K562 (cell line): ENCODE measurements around the gene TIGD1. TPM values are rescaled to one million over a fixed set of nuclear protein-coding genes. Genes with fewer than 3 reads are reported as not detected.

Experiments
- CCNT2 ChIP-seq: IDR thresholded peaks from 2 replicates; pipeline ENCODE4 v1.6.1; 2011; ENCODE audit warnings: borderline replicate concordance, low read depth, mild to moderate bottlenecking, moderate library complexity, mixed read lengths, low read length; ENCODE audit not compliant: insufficient read length; ENCODE audit errors: extremely low read depth
- DLX4 ChIP-seq: fragments of 250-450 bp; sonication (Bioruptor Pico); IDR thresholded peaks from 2 replicates; pipeline ENCODE4 v1.6.1; 2021; ENCODE audit warnings: mild to moderate bottlenecking
- ILF3 ChIP-seq: fragments of 450-650 bp; IDR thresholded peaks from 2 replicates; pipeline ENCODE4 v1.6.1; 2018; ENCODE audit warnings: antibody characterized with exemption, mild to moderate bottlenecking, moderate library complexity, borderline replicate concordance
- KAT8 ChIP-seq: fragments of 450-650 bp; IDR thresholded peaks from 2 replicates; pipeline ENCODE4 v1.6.1; 2016; ENCODE audit warnings: low read depth, mild to moderate bottlenecking
- MYC ChIP-seq, 2 experiments: fragments of 250-450 bp in 1 of 2; sonication (Bioruptor Pico) in 1 of 2; IDR thresholded peaks; 2 replicates each; pipeline versions ENCODE4 v1.5.1 to v1.6.1; 2012 to 2021; ENCODE audit warnings: low read depth in 2 of 2, borderline replicate concordance in 1 of 2, improper control_type of control experiment in 1 of 2, low read length in 1 of 2, mild to moderate bottlenecking in 1 of 2, moderate library complexity in 1 of 2
- RUNX1 ChIP-seq: sonication (generic); IDR thresholded peaks from 2 replicates; pipeline ENCODE4 v1.6.1; 2016; ENCODE audit warnings: antibody characterized with exemption, low read depth
- SMAD4 ChIP-seq: fragments of 250-450 bp; sonication (Bioruptor Pico); conservative IDR thresholded peaks from 2 replicates; pipeline ENCODE4 v1.8.0; 2021; ENCODE audit warnings: inconsistent platforms, mild to moderate bottlenecking, moderate library complexity
- SNRNP70 ChIP-seq: fragments of 200-400 bp; formaldehyde crosslinking; optimal IDR thresholded peaks from 2 replicates; pipeline ENCODE3; 2017; ENCODE audit warnings: low read depth, low read length
- TAL1 ChIP-seq: fragments of 450-650 bp; IDR thresholded peaks from 2 replicates; pipeline ENCODE4 v1.6.1; 2016; ENCODE audit warnings: mild to moderate bottlenecking
- TOE1 ChIP-seq, 2 experiments: fragments of 450-650 bp in 1 of 2; sonication (generic) in 1 of 2; formaldehyde crosslinking in 1 of 2; IDR thresholded peaks; 2 replicates each; pipeline versions ENCODE4 v1.7.1 to v1.8.0; 2016 to 2022; ENCODE audit warnings: borderline replicate concordance in 2 of 2, mild to moderate bottlenecking in 2 of 2, antibody characterized with exemption in 1 of 2, inconsistent platforms in 1 of 2, low read depth in 1 of 2, missing genetic modification reagents in 1 of 2, moderate library complexity in 1 of 2
- XRCC5 ChIP-seq: fragments of 200-400 bp; formaldehyde crosslinking; IDR thresholded peaks from 2 replicates; pipeline ENCODE4 v1.6.1; 2017; ENCODE audit warnings: low read depth, mild to moderate bottlenecking, low read length
- YY1 ChIP-seq, 3 experiments: IDR thresholded peaks; 2 replicates each; pipeline ENCODE4 v1.6.1; 2011; ENCODE audit warnings: low read length in 2 of 3, mild to moderate bottlenecking in 2 of 3, moderate library complexity in 2 of 3, borderline replicate concordance in 1 of 3, control low read depth in 1 of 3, low read depth in 1 of 3; ENCODE audit not compliant: insufficient read depth in 3 of 3, insufficient replicate concordance in 2 of 3, control insufficient read depth in 1 of 3, insufficient read length in 1 of 3; ENCODE audit errors: extremely low read depth in 1 of 3
- ZBED1 ChIP-seq: IDR thresholded peaks from 2 replicates; pipeline ENCODE4 v1.6.1; 2014
- ZNF282 ChIP-seq: sonication (generic); formaldehyde crosslinking; IDR thresholded peaks from 2 replicates; pipeline ENCODE4 v1.8.1; 2023; ENCODE audit warnings: missing genetic modification reagents
- ZNF707 ChIP-seq: fragments of 250-450 bp; sonication (Bioruptor Pico); conservative IDR thresholded peaks from 2 replicates; pipeline ENCODE4 v1.8.0; 2022; ENCODE audit warnings: inconsistent platforms, mild to moderate bottlenecking, moderate library complexity
- polyA plus RNA-seq, 8 experiments: library from polyadenylated mRNA; depleted of rRNA in 4 of 8; stranded (reverse) in 5 of 8; unstranded in 3 of 8; fragments of >200 nt; fragmentation: Nextera tagmentation in 2 of 8; fragmentation: Illumina TruSeq in 1 of 8; extraction: Ambion mirVana in 2 of 8; extraction: Trizol in 1 of 8; gene quantifications; 2 replicates each; pipeline versions ENCODE4 v1.2.1 to v1.2.3, GENCODE V29; 2011 to 2014; ENCODE audit warnings: inconsistent platforms in 1 of 8, missing spikeins in 1 of 8
- total RNA-seq, 7 experiments: library from RNA; depleted of rRNA in 6 of 7; stranded (reverse); fragments of >200 nt in 6 of 7; fragmentation: Illumina TruSeq in 2 of 7; extraction: Trizol in 2 of 7; gene quantifications; 2 replicates each; pipeline versions ENCODE4 v1.2.1 to v1.2.3, GENCODE V29; 2011 to 2021; ENCODE audit warnings: low replicate concordance in 1 of 7
- TF ChIP-seq, protein P1 (sequence below): sonication (generic); formaldehyde crosslinking; IDR thresholded peaks from 2 replicates; pipeline ENCODE4 v1.8.1; 2023; ENCODE audit warnings: mild to moderate bottlenecking, missing genetic modification reagents
- TF ChIP-seq, protein P2 (sequence below): fragments of 250-450 bp; sonication (Bioruptor Pico); IDR thresholded peaks from 2 replicates; pipeline ENCODE4 v1.8.0; 2022; ENCODE audit warnings: inconsistent platforms, mild to moderate bottlenecking, moderate library complexity, borderline replicate concordance
- TF ChIP-seq, protein P3 (sequence below): fragments of 450-650 bp; formaldehyde crosslinking; IDR thresholded peaks from 2 replicates; pipeline ENCODE4 v1.4.0; 2020; ENCODE audit warnings: mild to moderate bottlenecking, moderate library complexity
- TF ChIP-seq, protein P4 (sequence below): sonication (generic); formaldehyde crosslinking; IDR thresholded peaks from 2 replicates; pipeline ENCODE4 v1.5.0; 2020; ENCODE audit warnings: missing genetic modification reagents

Gene TIGD1
- total and polyA plus RNA-seq, 9 of the 15 experiments (the other 6 are each of a cell fraction or from before 2014, with no cell fraction given) = 2.0 to 10.1 (median 6.6) TPM

GRCh38 chr2:232550354-232551249 lies at the start of gene TIGD1, which contains the start of gene EIF4E2 (continued):
- TF ChIP-seq SMAD4 (CRISPR knock-in tag) (0 out of 2 replicates have a peak, but pooled peaks have one; percentile 48), DLX4 (CRISPR knock-in tag) (no peak), ZNF707 (CRISPR knock-in tag) (no peak), ZBED1 (no peak), MYC (IDR thresholded peaks at IDR 0.05; ENCODE audit: low read depth, low read length) (peak; percentile 86), MYC (CRISPR knock-in tag; IDR thresholded peaks at IDR 0.05; ENCODE audit: borderline replicate concordance, low read depth) (no peak), ILF3 (no peak), SNRNP70 (no peak), RUNX1 (no peak), XRCC5 (0 out of 2 replicates have a peak, but pooled peaks have one; percentile 25), CCNT2 (peak; percentile 91), YY1 (IDR thresholded peaks at IDR 0.05; ENCODE audit: borderline replicate concordance in 1 of 3, control insufficient read depth in 1 of 3, extremely low read depth in 1 of 3, insufficient read depth in 3 of 3, insufficient read length in 1 of 3, insufficient replicate concordance in 2 of 3, low read depth in 1 of 3, low read length in 2 of 3) (peak in 2 of 3 experiments; percentile 62 to 77), TOE1 (IDR thresholded peaks at IDR 0.05; ENCODE audit: borderline replicate concordance) (peak; percentile 33; the same call in 1 of the 2 replicates), TOE1 (CRISPR knock-in tag; IDR thresholded peaks at IDR 0.05; ENCODE audit: borderline replicate concordance, low read depth) (no peak), KAT8 (no peak), ZNF282 (CRISPR knock-in tag) (no peak), TAL1 (no peak)
- TF ChIP-seq, protein P1, sequence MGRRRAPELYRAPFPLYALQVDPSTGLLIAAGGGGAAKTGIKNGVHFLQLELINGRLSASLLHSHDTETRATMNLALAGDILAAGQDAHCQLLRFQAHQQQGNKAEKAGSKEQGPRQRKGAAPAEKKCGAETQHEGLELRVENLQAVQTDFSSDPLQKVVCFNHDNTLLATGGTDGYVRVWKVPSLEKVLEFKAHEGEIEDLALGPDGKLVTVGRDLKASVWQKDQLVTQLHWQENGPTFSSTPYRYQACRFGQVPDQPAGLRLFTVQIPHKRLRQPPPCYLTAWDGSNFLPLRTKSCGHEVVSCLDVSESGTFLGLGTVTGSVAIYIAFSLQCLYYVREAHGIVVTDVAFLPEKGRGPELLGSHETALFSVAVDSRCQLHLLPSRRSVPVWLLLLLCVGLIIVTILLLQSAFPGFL (CRISPR knock-in tag) = no peak
- TF ChIP-seq, protein P2, sequence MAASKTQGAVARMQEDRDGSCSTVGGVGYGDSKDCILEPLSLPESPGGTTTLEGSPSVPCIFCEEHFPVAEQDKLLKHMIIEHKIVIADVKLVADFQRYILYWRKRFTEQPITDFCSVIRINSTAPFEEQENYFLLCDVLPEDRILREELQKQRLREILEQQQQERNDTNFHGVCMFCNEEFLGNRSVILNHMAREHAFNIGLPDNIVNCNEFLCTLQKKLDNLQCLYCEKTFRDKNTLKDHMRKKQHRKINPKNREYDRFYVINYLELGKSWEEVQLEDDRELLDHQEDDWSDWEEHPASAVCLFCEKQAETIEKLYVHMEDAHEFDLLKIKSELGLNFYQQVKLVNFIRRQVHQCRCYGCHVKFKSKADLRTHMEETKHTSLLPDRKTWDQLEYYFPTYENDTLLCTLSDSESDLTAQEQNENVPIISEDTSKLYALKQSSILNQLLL = no peak
- TF ChIP-seq, protein P3, sequence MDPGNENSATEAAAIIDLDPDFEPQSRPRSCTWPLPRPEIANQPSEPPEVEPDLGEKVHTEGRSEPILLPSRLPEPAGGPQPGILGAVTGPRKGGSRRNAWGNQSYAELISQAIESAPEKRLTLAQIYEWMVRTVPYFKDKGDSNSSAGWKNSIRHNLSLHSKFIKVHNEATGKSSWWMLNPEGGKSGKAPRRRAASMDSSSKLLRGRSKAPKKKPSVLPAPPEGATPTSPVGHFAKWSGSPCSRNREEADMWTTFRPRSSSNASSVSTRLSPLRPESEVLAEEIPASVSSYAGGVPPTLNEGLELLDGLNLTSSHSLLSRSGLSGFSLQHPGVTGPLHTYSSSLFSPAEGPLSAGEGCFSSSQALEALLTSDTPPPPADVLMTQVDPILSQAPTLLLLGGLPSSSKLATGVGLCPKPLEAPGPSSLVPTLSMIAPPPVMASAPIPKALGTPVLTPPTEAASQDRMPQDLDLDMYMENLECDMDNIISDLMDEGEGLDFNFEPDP = no peak
- TF ChIP-seq, protein P4, sequence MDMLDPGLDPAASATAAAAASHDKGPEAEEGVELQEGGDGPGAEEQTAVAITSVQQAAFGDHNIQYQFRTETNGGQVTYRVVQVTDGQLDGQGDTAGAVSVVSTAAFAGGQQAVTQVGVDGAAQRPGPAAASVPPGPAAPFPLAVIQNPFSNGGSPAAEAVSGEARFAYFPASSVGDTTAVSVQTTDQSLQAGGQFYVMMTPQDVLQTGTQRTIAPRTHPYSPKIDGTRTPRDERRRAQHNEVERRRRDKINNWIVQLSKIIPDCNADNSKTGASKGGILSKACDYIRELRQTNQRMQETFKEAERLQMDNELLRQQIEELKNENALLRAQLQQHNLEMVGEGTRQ = no peak
